BE2C (cell line): ENCODE data around the gene PCCB.

Experiments used
- DNase-seq: peaks from one replicate; pipeline ENCODE4 v3.0.0-alpha.2; 2020
- H3K27me3 ChIP-seq: fragments of 250-450 bp; sonication (Bioruptor Pico); 2 replicates; pipeline ENCODE4 v1.5.1; 2020; ENCODE audit warnings: mild to moderate bottlenecking
- H3K36me3 ChIP-seq: fragments of 250-450 bp; sonication (Bioruptor Pico); 2 replicates; pipeline ENCODE4 v1.5.1; 2020; ENCODE audit warnings: mild to moderate bottlenecking
- H3K4me1 ChIP-seq: fragments of 250-450 bp; sonication (Bioruptor Pico); 2 replicates; pipeline ENCODE4 v1.5.1; 2020
- H3K4me3 ChIP-seq: 2 replicates; pipeline ENCODE4 v1.5.1; 2011; ENCODE audit warnings: low read depth, low read length
- H3K9me3 ChIP-seq: fragments of 250-450 bp; sonication (Bioruptor Pico); 2 replicates; pipeline ENCODE4 v1.5.1; 2020
- CTCF ChIP-seq: IDR thresholded peaks from 2 replicates; pipeline ENCODE4 v1.5.1; 2012; ENCODE audit warnings: mild to moderate bottlenecking, low read depth, low read length

Gene PCCB

GRCh38 chr3:136235545-136235944 lies 14.6 kb upstream of the PCCB start:
- no peak overlapping the region for H3K4me3 ChIP-seq

GRCh38 chr3:136236109-136236508 lies 14.0 kb upstream of the PCCB start:
- no peaks in the 10 kb centered on the region for H3K27me3 ChIP-seq
- no peak overlapping the region for H3K4me3 ChIP-seq
- TF ChIP-seq CTCF = no peak
- no peaks in the 10 kb centered on the region for H3K4me1 ChIP-seq
- no peak for DNase-seq
- no peaks in the 10 kb centered on the region for H3K36me3 ChIP-seq
- no peaks in the 10 kb centered on the region for H3K9me3 ChIP-seq

More at GRCh38 chr3:136235545-136235944, 14.6 kb upstream of the PCCB start:
- no peaks in the 10 kb centered on the region for H3K9me3 ChIP-seq
- no peaks in the 10 kb centered on the region for H3K4me1 ChIP-seq
- H3K27me3 ChIP-seq = no peaks in the 10 kb centered on the region
- TF ChIP-seq CTCF = no peak
- no peak for DNase-seq
- H3K36me3 ChIP-seq = no peaks in the 10 kb centered on the region

GRCh38 chr3:136237103-136237502 lies 13.0 kb upstream of the PCCB start:
- TF ChIP-seq CTCF = no peak
- Histone ChIP-seq H3K4me3 (no peak overlapping the region), H3K27me3 (no peaks in the 10 kb centered on the region), H3K9me3 (no peaks in the 10 kb centered on the region), H3K4me1 (no peaks in the 10 kb centered on the region), H3K36me3 (no peaks in the 10 kb centered on the region)
- no peak for DNase-seq

- no peak for DNase-seq
Observed at GRCh38 chr3:136237961-136238649, 12.0 kb upstream of the PCCB start.

GRCh38 chr3:136239094-136239493 lies 11.0 kb upstream of the PCCB start:
- no peak overlapping the region for H3K4me3 ChIP-seq
- TF ChIP-seq CTCF = no peak
- no peaks in the 10 kb centered on the region for H3K36me3 ChIP-seq
- no peaks in the 10 kb centered on the region for H3K4me1 ChIP-seq
- DNase-seq = no peak
- no peaks in the 10 kb centered on the region for H3K27me3 ChIP-seq
- H3K9me3 ChIP-seq = no peaks in the 10 kb centered on the region

More at GRCh38 chr3:136237961-136238649, 12.0 kb upstream of the PCCB start:
- no peak for TF ChIP-seq CTCF
- Histone ChIP-seq H3K9me3 (no peaks in the 10 kb centered on the region), H3K27me3 (no peaks in the 10 kb centered on the region), H3K4me1 (no peaks in the 10 kb centered on the region), H3K36me3 (no peaks in the 10 kb centered on the region), H3K4me3 (no peak overlapping the region)

- H3K9me3 ChIP-seq = no peaks in the 10 kb centered on the region
- no peaks in the 10 kb centered on the region for H3K36me3 ChIP-seq
- no peaks in the 10 kb centered on the region for H3K4me1 ChIP-seq
- no peaks in the 10 kb centered on the region for H3K27me3 ChIP-seq
- no peak for DNase-seq
- no peak for TF ChIP-seq CTCF
- no peak overlapping the region for H3K4me3 ChIP-seq
Observed at GRCh38 chr3:136245691-136246090, 4.4 kb upstream of the PCCB start.
